Smooth muscle cell (in vitro differentiated cells): ENCODE data around the gene ST3GAL3. TPM values are rescaled to one million over a fixed set of nuclear protein-coding genes. Genes with fewer than 3 reads are reported as not detected.

Experiments
- DNase-seq: peaks from one replicate; lab custom pipeline; 2025; ENCODE audit not compliant: unreplicated experiment; lab: John Stamatoyannopoulos, UW
- H2AFZ ChIP-seq: fragments of 200-600 bp; sonication (generic); 2 replicates; pipeline ENCODE4 v1.6.0; 2016; ENCODE audit warnings: antibody characterized with exemption, low read depth, mild to moderate bottlenecking
- H3F3A ChIP-seq: fragments of 200-600 bp; sonication (generic); 2 replicates; pipeline ENCODE4 v1.6.0; 2017; ENCODE audit warnings: antibody characterized with exemption, low read depth
- H3K27ac ChIP-seq: fragments of 200-600 bp; sonication (generic); 2 replicates; pipeline ENCODE4 v1.5.1; 2016; ENCODE audit warnings: low read depth, mild to moderate bottlenecking
- H3K27me3 ChIP-seq: fragments of 200-600 bp; sonication (generic); 2 replicates; pipeline ENCODE4 v1.6.1; 2016; ENCODE audit warnings: low read depth, mild to moderate bottlenecking
- H3K36me3 ChIP-seq: fragments of 200-600 bp; sonication (generic); 2 replicates; pipeline ENCODE4 v1.5.1; 2016; ENCODE audit warnings: low read depth
- H3K4me1 ChIP-seq: fragments of 200-600 bp; sonication (generic); 2 replicates; pipeline ENCODE4 v1.5.1; 2016; ENCODE audit warnings: low read depth
- H3K4me2 ChIP-seq: fragments of 200-600 bp; sonication (generic); 2 replicates; pipeline ENCODE4 v1.6.0; 2016; ENCODE audit warnings: mild to moderate bottlenecking
- H3K4me3 ChIP-seq: fragments of 200-600 bp; sonication (generic); 2 replicates; pipeline ENCODE4 v1.5.1; 2016; ENCODE audit warnings: mild to moderate bottlenecking
- H3K79me2 ChIP-seq: fragments of 200-600 bp; sonication (generic); 2 replicates; pipeline ENCODE4 v1.6.0; 2016; ENCODE audit warnings: low read depth, mild to moderate bottlenecking
- H3K9ac ChIP-seq: fragments of 200-600 bp; sonication (generic); 2 replicates; pipeline ENCODE4 v1.6.0; 2016; ENCODE audit warnings: low read depth
- H3K9me3 ChIP-seq: fragments of 200-600 bp; sonication (generic); replicated peaks from 2 replicates; pipeline ENCODE4 v1.5.1; 2016; ENCODE audit warnings: low read depth
- H4K20me1 ChIP-seq: fragments of 200-600 bp; sonication (generic); 2 replicates; pipeline ENCODE4 v1.6.0; 2016; ENCODE audit warnings: low read depth
- WGBS: methylation state at CpG from one replicate; pipeline ENCODE4 v1.1.7; 2016; ENCODE audit warnings: low lambda C conversion rate; 5-methylcytosine and 5-hydroxymethylcytosine counted together
- polyA plus RNA-seq: library from polyadenylated mRNA; unstranded; fragments of >200 nt; fragmentation: Nextera tagmentation; extraction: Ambion mirVana; gene quantifications from 2 replicates; pipeline ENCODE4 v1.2.1, GENCODE V29; 2016
- total RNA-seq: library from RNA; depleted of rRNA; stranded (reverse); fragments of >200 nt; gene quantifications from 2 replicates; pipeline ENCODE4 v1.2.3, GENCODE V29; 2014
- TF ChIP-seq, protein P1 (sequence below): fragments of 200-600 bp; sonication (generic); IDR thresholded peaks from 2 replicates; pipeline ENCODE4 v1.5.1; 2017; ENCODE audit warnings: borderline replicate concordance, mild to moderate bottlenecking, antibody characterized with exemption; ENCODE audit not compliant: insufficient read depth, poor library complexity, severe bottlenecking

Gene ST3GAL3
- total and polyA plus RNA-seq, 2 experiments from 2014 or later: 16.0 to 16.6 TPM

DNA sequence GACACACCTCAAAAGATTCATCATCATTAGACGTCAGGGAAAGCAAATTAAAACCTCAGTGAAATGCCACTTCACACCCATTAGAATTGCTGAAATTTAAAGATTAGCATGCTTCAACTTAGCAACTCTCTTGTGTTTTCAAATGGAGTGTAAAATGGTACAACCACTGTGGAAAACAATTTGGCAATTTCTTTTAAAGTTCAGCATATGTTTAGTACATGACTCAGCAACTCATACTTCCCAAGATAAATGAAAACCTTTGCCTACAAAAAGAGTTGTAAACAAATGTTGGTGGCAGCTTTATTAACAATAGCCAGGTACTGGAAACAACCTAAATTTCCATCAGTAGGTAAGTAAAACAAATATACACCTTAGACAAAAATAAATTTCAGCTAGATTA, 42.7 kb downstream of the ST3GAL3 start:
- H3K9me3 ChIP-seq: no peaks in the 10 kb centered on the region
- no peaks in the 10 kb centered on the region for H3F3A ChIP-seq
- no peak overlapping the region for H3K9ac ChIP-seq
- H3K4me3 ChIP-seq: no peak overlapping the region
- DNase-seq: no peak
- H3K27me3 ChIP-seq: no peaks in the 10 kb centered on the region
- no peak overlapping the region for H3K4me2 ChIP-seq
- H3K79me2 ChIP-seq: no peaks in the 10 kb centered on the region
- TF ChIP-seq, protein P1, sequence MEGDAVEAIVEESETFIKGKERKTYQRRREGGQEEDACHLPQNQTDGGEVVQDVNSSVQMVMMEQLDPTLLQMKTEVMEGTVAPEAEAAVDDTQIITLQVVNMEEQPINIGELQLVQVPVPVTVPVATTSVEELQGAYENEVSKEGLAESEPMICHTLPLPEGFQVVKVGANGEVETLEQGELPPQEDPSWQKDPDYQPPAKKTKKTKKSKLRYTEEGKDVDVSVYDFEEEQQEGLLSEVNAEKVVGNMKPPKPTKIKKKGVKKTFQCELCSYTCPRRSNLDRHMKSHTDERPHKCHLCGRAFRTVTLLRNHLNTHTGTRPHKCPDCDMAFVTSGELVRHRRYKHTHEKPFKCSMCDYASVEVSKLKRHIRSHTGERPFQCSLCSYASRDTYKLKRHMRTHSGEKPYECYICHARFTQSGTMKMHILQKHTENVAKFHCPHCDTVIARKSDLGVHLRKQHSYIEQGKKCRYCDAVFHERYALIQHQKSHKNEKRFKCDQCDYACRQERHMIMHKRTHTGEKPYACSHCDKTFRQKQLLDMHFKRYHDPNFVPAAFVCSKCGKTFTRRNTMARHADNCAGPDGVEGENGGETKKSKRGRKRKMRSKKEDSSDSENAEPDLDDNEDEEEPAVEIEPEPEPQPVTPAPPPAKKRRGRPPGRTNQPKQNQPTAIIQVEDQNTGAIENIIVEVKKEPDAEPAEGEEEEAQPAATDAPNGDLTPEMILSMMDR: no peak
- 81% methylated on average over 1 of the region's 1 CpG for WGBS
- no peak overlapping the region for H3K27ac ChIP-seq
- H2AFZ ChIP-seq: no peak overlapping the region
- no peaks in the 10 kb centered on the region for H4K20me1 ChIP-seq
- no peaks in the 10 kb centered on the region for H3K36me3 ChIP-seq
- no peaks in the 10 kb centered on the region for H3K4me1 ChIP-seq

- 86% methylated on average over 1 of the region's 1 CpG for WGBS
- Histone ChIP-seq H4K20me1 (no peaks in the 10 kb centered on the region), H3K9me3 (no peaks in the 10 kb centered on the region), H3K4me2 (no peak overlapping the region), H3K4me1 (no peaks in the 10 kb centered on the region), H3K9ac (no peak overlapping the region), H2AFZ (no peak overlapping the region), H3K27me3 (no peaks in the 10 kb centered on the region), H3K79me2 (no peaks in the 10 kb centered on the region), H3K4me3 (no peak overlapping the region), H3K36me3 (no peaks in the 10 kb centered on the region), H3K27ac (no peak overlapping the region), H3F3A (no peaks in the 10 kb centered on the region)
- TF ChIP-seq, protein P1: no peak
- DNase-seq: no peak
These were observed 46.1 kb downstream of the ST3GAL3 start for GRCh38 chr1:43753422-43753821.

DNA sequence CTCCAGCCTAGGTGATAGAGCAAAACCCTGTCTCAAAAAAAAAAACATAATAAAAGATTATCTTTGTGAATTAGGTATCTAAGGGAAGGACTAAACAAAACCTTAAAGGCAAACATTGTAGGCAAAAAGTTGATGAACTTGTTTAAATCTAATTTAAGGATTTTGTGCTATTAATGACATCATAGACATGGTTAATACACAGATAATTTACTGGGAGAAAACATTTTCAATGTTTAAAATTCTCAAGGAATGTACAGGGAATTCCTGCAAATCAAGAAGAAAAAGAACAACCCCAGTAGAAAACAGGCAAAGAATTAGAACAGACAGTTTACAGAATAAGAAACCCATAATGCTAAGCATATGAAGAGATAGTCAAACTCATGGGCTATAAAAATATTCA, 47.6 kb downstream of the ST3GAL3 start:
- TF ChIP-seq, protein P1: no peak
- no peaks in the 10 kb centered on the region for H3K36me3 ChIP-seq
- H3K9me3 ChIP-seq: no peaks in the 10 kb centered on the region
- H3F3A ChIP-seq: no peaks in the 10 kb centered on the region
- DNase-seq: no peak
- no peaks in the 10 kb centered on the region for H3K27me3 ChIP-seq
- no peak overlapping the region for H3K4me3 ChIP-seq
- no peaks in the 10 kb centered on the region for H3K79me2 ChIP-seq
- H3K27ac ChIP-seq: no peak overlapping the region
- H3K4me2 ChIP-seq: no peak overlapping the region
- no peaks in the 10 kb centered on the region for H4K20me1 ChIP-seq
- no peak overlapping the region for H3K9ac ChIP-seq
- H3K4me1 ChIP-seq: no peaks in the 10 kb centered on the region
- no peak overlapping the region for H2AFZ ChIP-seq

GRCh38 chr1:43757343-43758053, 50.2 kb downstream of the ST3GAL3 start:
- H3K36me3 ChIP-seq: no peaks in the 10 kb centered on the region

More at GRCh38 chr1:43757343-43758053, 50.2 kb downstream of the ST3GAL3 start:
- DNase-seq: no peak
- H3K4me2 ChIP-seq: no peak overlapping the region
- TF ChIP-seq, protein P1: no peak
- H3K4me1 ChIP-seq: no peaks in the 10 kb centered on the region
- H3F3A ChIP-seq: no peaks in the 10 kb centered on the region
- WGBS: 95% methylated on average over 2 of the region's 2 CpGs
- no peaks in the 10 kb centered on the region for H3K79me2 ChIP-seq
- H4K20me1 ChIP-seq: peaks cover 11% of the 10 kb centered on the region
- no peak overlapping the region for H3K27ac ChIP-seq
- H3K27me3 ChIP-seq: no peaks in the 10 kb centered on the region
- no peaks in the 10 kb centered on the region for H3K9me3 ChIP-seq
- H3K9ac ChIP-seq: no peak overlapping the region
- no peak overlapping the region for H3K4me3 ChIP-seq
- H2AFZ ChIP-seq: no peak overlapping the region
